ENCODE results near the gene CYP27C1.
"Not testable (repeated sequence)": the region's sequence is repeated elsewhere in the genome, so short reads cannot be mapped to it uniquely, and the experiment has no call there.

CYP27C1 gene

GRCh38 chr2:127219171-127220070 is 678 bp downstream of the CYP27C1 start:
- DNase-seq (ENCODE audit: low read depth), result no peak
- no peak for TF ChIP-seq CTCF (IDR thresholded peaks at IDR 0.05; ENCODE audit: insufficient read depth, low read depth, low read length, missing control alignments)
- H3K4me3 ChIP-seq (ENCODE audit: low read depth, low read length), result no peak overlapping the region

- no peak for DNase-seq (ENCODE audit: low read depth)
- H3K4me3 ChIP-seq (ENCODE audit: low read depth, low read length), result no peak overlapping the region
- no peak for TF ChIP-seq CTCF (IDR thresholded peaks at IDR 0.05; ENCODE audit: insufficient read depth, low read depth, low read length, missing control alignments)
These were observed 1.3 kb downstream of the CYP27C1 start for GRCh38 chr2:127218812-127219170.

- TF ChIP-seq CTCF (IDR thresholded peaks at IDR 0.05; ENCODE audit: insufficient read depth, low read depth, low read length, missing control alignments), result no peak
- H3K4me3 ChIP-seq (ENCODE audit: low read depth, low read length), result no peak overlapping the region
- DNase-seq (ENCODE audit: low read depth), result no peak
These were observed 2.4 kb downstream of the CYP27C1 start for GRCh38 chr2:127217470-127218325.

GRCh38 chr2:127216593-127216992 is 3.5 kb downstream of the CYP27C1 start:
- no peak overlapping the region for H3K4me3 ChIP-seq (ENCODE audit: low read depth, low read length)
- no peak for TF ChIP-seq CTCF (IDR thresholded peaks at IDR 0.05; ENCODE audit: insufficient read depth, low read depth, low read length, missing control alignments)
- DNase-seq (ENCODE audit: low read depth), result no peak

- no peak overlapping the region for H3K4me3 ChIP-seq (ENCODE audit: low read depth, low read length)
- TF ChIP-seq CTCF (IDR thresholded peaks at IDR 0.05; ENCODE audit: insufficient read depth, low read depth, low read length, missing control alignments), result no peak
- no peak for DNase-seq (ENCODE audit: low read depth)
These were observed 4.0 kb downstream of the CYP27C1 start for GRCh38 chr2:127216095-127216494.

GRCh38 chr2:127214201-127214600 is 5.9 kb downstream of the CYP27C1 start:
- not testable (repeated sequence) for DNase-seq (ENCODE audit: low read depth)

GRCh38 chr2:127208313-127208712 is 11.8 kb downstream of the CYP27C1 start:
- no peak for DNase-seq (ENCODE audit: low read depth)
- H3K4me3 ChIP-seq (ENCODE audit: low read depth, low read length), result no peak overlapping the region
- no peak for TF ChIP-seq CTCF (IDR thresholded peaks at IDR 0.05; ENCODE audit: insufficient read depth, low read depth, low read length, missing control alignments)

More at GRCh38 chr2:127214201-127214600, 5.9 kb downstream of the CYP27C1 start:
- H3K4me3 ChIP-seq (ENCODE audit: low read depth, low read length), result not testable (repeated sequence)
